HepG2 (cell line): ENCODE results near the gene IFIT3.

ENCODE experiments used
- EP300 ChIP-seq, 3 experiments: sonication (generic) in 1 of 3; formaldehyde crosslinking in 1 of 3; IDR thresholded peaks; 2 replicates each; pipeline versions ENCODE4 v1.5.1 to v1.6.1; 2011 to 2020; ENCODE audit warnings: low read depth in 2 of 3, low read length in 2 of 3, borderline replicate concordance in 1 of 3, improper control_type of control experiment in 1 of 3, mild to moderate bottlenecking in 1 of 3, missing genetic modification reagents in 1 of 3, moderate library complexity in 1 of 3
- FOXK1 ChIP-seq: sonication (generic); formaldehyde crosslinking; IDR thresholded peaks from 2 replicates; pipeline ENCODE4 v1.4.0; 2020; ENCODE audit warnings: low read depth, missing genetic modification reagents, borderline replicate concordance
- GATAD2A ChIP-seq: IDR thresholded peaks from 2 replicates; pipeline ENCODE4 v1.6.1; 2016
- HOXA9 ChIP-seq: sonication (generic); formaldehyde crosslinking; IDR thresholded peaks from 2 replicates; pipeline ENCODE4 v1.8.1; 2022; ENCODE audit warnings: missing genetic modification reagents, mild to moderate bottlenecking, moderate library complexity, borderline replicate concordance
- IRF2 ChIP-seq: IDR thresholded peaks from 2 replicates; pipeline ENCODE4 v1.6.1; 2018; ENCODE audit warnings: missing genetic modification reagents, missing compliant biosample characterization
- POLR2A ChIP-seq, 2 experiments: IDR thresholded peaks; 2 replicates each; pipeline ENCODE4 v1.6.1; 2011; ENCODE audit warnings: low read depth in 2 of 2, low read length in 2 of 2, mild to moderate bottlenecking in 1 of 2, moderate library complexity in 1 of 2; ENCODE audit not compliant: insufficient read depth in 1 of 2
- REL ChIP-seq: sonication (generic); formaldehyde crosslinking; conservative IDR thresholded peaks from 2 replicates; pipeline ENCODE4 v1.8.0; 2022; ENCODE audit warnings: mild to moderate bottlenecking, missing genetic modification reagents, moderate library complexity
- ZNF678 ChIP-seq: sonication (generic); formaldehyde crosslinking; IDR thresholded peaks from 2 replicates; pipeline ENCODE4 v1.4.0; 2020; ENCODE audit warnings: mild to moderate bottlenecking, missing genetic modification reagents
- TF ChIP-seq, protein P1 (sequence below): IDR thresholded peaks from 2 replicates; pipeline ENCODE4 v1.6.1; 2016; ENCODE audit warnings: low read depth, missing genetic modification reagents, missing compliant biosample characterization
- TF ChIP-seq, protein P2 (sequence below): sonication (generic); formaldehyde crosslinking; IDR thresholded peaks from 2 replicates; pipeline ENCODE4 v1.4.0; 2020; ENCODE audit warnings: mild to moderate bottlenecking, missing genetic modification reagents

DNA sequence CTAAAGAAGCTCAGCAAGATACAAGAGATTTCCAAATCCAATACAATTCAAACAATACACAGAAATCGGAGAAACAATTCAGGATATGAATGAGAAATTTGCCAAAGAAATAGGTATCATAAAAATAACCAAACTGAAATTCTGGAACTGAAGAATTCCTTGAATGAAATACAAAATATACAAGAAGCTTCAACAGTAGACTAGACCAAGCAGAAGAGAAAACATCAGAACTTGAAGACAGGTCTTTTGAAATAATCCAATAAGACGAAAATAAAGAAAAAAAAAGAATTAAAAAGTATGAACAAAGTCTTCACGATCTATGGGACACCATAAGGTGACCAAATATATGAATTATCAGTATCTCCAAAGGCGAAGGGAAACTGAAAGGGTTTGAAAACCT lies 28.8 kb upstream of the IFIT3 start:
- TF ChIP-seq ZNF678 (CRISPR knock-in tag) (no peak), HOXA9 (CRISPR knock-in tag) (no peak), EP300 (IDR thresholded peaks at IDR 0.05; ENCODE audit: low read depth in 2 of 2, low read length in 2 of 2) (no peak), EP300 (CRISPR knock-in tag; IDR thresholded peaks at IDR 0.05; ENCODE audit: borderline replicate concordance) (no peak), REL (CRISPR knock-in tag) (no peak), FOXK1 (CRISPR knock-in tag) (no peak), IRF2 (CRISPR knock-in tag) (no peak), POLR2A (IDR thresholded peaks at IDR 0.05; ENCODE audit: insufficient read depth in 1 of 2, low read depth in 2 of 2, low read length in 2 of 2) (no peak), GATAD2A (CRISPR knock-in tag) (no peak)
- TF ChIP-seq, protein P1, sequence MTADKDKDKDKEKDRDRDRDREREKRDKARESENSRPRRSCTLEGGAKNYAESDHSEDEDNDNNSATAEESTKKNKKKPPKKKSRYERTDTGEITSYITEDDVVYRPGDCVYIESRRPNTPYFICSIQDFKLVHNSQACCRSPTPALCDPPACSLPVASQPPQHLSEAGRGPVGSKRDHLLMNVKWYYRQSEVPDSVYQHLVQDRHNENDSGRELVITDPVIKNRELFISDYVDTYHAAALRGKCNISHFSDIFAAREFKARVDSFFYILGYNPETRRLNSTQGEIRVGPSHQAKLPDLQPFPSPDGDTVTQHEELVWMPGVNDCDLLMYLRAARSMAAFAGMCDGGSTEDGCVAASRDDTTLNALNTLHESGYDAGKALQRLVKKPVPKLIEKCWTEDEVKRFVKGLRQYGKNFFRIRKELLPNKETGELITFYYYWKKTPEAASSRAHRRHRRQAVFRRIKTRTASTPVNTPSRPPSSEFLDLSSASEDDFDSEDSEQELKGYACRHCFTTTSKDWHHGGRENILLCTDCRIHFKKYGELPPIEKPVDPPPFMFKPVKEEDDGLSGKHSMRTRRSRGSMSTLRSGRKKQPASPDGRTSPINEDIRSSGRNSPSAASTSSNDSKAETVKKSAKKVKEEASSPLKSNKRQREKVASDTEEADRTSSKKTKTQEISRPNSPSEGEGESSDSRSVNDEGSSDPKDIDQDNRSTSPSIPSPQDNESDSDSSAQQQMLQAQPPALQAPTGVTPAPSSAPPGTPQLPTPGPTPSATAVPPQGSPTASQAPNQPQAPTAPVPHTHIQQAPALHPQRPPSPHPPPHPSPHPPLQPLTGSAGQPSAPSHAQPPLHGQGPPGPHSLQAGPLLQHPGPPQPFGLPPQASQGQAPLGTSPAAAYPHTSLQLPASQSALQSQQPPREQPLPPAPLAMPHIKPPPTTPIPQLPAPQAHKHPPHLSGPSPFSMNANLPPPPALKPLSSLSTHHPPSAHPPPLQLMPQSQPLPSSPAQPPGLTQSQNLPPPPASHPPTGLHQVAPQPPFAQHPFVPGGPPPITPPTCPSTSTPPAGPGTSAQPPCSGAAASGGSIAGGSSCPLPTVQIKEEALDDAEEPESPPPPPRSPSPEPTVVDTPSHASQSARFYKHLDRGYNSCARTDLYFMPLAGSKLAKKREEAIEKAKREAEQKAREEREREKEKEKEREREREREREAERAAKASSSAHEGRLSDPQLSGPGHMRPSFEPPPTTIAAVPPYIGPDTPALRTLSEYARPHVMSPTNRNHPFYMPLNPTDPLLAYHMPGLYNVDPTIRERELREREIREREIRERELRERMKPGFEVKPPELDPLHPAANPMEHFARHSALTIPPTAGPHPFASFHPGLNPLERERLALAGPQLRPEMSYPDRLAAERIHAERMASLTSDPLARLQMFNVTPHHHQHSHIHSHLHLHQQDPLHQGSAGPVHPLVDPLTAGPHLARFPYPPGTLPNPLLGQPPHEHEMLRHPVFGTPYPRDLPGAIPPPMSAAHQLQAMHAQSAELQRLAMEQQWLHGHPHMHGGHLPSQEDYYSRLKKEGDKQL (CRISPR knock-in tag): no peak
- TF ChIP-seq, protein P2, sequence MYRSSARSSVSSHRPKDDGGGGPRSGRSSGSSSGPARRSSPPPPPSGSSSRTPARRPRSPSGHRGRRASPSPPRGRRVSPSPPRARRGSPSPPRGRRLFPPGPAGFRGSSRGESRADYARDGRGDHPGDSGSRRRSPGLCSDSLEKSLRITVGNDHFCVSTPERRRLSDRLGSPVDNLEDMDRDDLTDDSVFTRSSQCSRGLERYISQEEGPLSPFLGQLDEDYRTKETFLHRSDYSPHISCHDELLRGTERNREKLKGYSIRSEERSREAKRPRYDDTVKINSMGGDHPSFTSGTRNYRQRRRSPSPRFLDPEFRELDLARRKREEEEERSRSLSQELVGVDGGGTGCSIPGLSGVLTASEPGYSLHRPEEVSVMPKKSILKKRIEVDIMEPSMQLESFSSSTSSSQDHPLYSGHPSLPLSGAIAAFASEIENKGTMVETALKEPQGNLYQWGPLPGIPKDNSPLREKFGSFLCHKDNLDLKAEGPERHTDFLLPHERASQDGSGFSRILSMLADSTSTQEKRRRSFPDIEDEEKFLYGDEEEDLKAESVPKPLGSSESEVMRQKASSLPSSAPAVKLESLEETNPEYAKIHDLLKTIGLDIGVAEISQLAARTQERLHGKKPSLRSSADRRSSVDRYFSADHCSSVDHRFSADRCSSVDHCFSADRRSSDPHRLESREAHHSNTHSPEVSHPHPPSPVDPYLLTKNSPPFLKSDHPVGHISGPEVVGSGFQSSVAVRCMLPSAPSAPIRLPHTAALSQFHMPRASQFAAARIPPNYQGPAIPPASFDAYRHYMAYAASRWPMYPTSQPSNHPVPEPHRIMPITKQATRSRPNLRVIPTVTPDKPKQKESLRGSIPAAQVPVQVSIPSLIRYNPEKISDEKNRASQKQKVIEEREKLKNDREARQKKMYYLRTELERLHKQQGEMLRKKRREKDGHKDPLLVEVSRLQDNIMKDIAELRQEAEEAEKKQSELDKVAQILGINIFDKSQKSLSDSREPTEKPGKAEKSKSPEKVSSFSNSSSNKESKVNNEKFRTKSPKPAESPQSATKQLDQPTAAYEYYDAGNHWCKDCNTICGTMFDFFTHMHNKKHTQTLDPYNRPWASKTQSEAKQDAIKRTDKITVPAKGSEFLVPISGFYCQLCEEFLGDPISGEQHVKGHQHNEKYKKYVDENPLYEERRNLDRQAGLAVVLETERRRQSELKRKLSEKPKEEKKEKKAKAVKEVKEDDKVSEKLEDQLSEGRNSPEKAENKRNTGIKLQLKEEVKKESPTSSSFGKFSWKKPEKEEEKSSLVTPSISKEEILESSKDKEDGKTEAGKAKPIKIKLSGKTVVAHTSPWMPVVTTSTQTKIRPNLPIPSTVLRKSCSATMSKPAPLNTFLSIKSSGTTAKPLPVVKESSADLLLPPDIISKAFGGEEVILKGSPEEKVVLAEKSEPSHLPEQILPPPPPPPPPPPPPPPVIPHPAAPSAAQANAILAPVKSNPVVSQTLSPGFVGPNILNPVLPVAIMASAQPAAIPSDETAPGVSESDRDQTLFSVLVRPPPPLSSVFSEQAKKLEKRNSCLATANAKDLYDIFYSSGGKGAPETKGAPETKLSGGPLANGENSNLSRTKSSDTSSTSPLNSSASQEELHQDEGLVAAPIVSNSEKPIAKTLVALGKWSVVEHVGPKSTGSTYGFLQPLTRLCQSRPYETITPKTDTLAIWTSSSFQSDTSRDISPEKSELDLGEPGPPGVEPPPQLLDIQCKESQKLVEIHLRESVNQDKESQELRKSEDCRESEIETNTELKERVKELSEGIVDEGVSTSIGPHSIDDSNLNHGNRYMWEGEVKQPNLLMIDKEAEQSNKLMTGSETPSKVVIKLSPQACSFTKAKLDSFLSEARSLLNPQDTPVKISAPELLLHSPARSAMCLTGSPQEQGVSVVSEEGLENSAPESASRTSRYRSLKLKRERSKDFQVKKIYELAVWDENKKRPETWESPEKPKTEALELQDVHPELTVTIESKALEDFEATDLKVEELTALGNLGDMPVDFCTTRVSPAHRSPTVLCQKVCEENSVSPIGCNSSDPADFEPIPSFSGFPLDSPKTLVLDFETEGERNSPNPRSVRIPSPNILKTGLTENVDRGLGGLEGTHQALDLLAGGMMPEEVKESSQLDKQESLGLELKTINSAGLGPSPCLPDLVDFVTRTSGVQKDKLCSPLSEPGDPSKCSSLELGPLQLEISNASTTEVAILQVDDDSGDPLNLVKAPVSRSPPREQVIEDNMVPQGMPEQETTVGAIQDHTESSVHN: no peak
